GM18861 (cell line): ENCODE data around the gene FAM13A.
A peak's percentile ranks its signal among the peaks of the same experiment; 100 is the strongest.
"Not testable (repeated sequence)": the region's sequence is repeated elsewhere in the genome, so short reads cannot be mapped to it uniquely, and the experiment has no call there.

ENCODE experiments used
- ATAC-seq: cut with Tn5 transposase; IDR thresholded peaks from one replicate; pipeline ENCODE4 v1.9.1; 2021; ENCODE audit not compliant: unreplicated experiment

The FAM13A gene

DNA sequence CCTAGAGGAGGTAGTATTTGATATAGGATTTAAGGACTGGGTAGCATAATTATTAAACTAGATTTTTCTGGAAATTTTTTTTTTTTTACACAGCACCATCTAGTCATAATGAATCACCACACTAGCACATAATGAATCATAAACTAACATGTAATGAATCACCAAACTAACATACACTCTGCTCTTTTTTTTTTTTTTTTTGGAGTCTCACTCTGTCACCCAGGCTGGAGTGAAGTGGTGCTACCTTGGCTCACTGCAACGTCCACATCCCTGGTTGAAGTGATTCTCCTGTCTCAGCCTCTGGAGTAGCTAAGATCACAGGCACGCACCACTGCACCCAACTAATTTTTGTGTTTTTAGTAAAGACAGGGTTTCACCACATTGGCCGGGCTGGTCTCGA lies 92.5 kb downstream of the FAM13A start:
- peak; percentile 42 for ATAC-seq

DNA sequence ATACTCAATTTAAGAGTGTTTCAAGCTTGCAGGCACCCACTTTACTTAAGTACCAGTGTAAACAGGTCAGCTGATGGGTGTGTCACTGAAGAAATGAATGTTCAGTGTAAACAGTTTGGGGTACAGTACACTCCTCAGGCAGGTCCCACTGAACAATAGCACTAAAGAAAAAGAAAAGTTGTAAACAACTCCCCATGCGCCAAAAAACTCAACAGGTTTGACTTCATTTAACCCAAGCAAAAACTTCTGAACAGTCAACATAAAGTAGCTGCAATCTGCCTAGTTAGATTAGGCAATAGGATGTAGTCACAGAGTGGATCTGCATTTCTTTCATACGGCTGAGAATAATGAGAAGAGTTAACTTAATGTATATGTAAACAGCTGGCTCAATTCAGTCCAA lies 93.2 kb downstream of the FAM13A start:
- ATAC-seq = peak; percentile 29

DNA sequence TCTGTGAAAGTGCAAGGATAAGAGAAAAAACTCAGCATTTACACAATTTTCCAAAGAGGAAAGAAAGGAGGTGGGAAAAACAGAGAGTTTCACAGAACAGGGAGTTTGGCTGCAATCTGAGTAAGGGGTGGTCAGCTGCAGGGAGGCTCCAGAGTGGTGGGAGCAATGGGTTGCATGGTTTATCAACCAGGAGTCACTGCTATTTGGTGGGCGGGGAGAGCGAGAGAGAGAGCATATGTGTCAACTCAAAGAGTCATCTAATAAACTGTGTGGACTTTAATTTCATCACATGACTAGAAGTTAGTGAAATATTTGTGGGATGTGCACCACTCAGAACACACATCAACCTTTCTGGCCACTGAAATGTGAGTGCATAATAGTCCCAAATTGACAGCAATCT lies 94.6 kb downstream of the FAM13A start:
- no peak for ATAC-seq

DNA sequence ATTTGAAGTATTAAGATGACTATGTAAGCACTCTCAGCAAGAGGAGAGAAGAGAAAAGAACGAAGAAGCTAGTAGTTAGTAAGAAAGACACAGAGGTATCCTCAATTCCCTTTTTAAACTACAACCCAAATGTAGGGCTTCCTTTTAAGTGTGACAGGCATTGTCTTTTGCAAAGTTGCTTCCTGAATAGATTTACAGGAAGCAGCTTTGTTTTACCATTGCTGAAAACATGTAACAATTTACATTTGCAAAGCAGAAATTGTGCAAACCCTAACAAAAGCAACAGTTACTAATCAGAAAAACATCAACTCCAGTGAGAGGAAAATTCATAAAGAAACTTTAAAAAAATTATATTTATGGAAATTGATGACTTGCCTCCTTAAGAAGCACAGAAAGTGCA lies 96.4 kb downstream of the FAM13A start:
- ATAC-seq = no peak

DNA sequence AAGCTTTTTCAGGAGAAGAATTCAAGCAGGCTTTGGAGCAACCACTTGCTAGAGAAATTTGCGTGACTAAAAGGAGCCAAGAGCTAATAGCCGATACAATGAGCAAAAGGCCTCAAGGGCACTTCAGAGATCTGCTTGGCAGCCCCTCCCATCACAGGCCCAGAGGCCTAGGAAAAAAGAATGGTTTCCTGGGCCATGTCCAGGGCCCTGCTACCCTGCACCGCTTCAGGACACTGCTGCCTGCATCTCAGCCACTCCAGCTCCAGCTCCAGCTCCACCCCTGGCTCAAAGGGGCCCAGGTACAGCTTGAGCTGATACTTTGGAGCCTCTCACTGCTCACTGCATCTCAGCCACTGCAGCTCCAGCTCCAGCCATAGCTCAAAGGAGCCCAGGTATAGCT lies 98.9 kb downstream of the FAM13A start:
- ATAC-seq = no peak

DNA sequence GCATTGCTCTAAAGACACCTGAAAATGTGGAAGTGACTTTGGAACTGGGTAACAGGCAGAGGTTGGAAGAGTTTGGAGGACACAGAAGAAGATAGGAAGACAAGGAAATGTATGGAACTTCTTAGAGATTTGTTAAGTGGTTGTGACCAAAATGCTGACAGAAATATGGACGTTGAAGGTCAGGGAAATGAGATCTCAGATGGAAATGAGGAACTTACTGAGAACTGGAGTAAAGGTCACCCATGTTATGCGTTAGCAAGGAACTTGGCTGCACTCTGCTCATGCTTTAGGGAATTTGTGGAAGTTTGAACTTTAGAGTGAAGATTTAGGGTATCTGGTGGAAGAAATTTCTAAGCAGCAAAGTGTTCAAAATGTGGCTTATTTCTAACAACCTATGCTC lies 99.4 kb downstream of the FAM13A start:
- ATAC-seq = no peak

DNA sequence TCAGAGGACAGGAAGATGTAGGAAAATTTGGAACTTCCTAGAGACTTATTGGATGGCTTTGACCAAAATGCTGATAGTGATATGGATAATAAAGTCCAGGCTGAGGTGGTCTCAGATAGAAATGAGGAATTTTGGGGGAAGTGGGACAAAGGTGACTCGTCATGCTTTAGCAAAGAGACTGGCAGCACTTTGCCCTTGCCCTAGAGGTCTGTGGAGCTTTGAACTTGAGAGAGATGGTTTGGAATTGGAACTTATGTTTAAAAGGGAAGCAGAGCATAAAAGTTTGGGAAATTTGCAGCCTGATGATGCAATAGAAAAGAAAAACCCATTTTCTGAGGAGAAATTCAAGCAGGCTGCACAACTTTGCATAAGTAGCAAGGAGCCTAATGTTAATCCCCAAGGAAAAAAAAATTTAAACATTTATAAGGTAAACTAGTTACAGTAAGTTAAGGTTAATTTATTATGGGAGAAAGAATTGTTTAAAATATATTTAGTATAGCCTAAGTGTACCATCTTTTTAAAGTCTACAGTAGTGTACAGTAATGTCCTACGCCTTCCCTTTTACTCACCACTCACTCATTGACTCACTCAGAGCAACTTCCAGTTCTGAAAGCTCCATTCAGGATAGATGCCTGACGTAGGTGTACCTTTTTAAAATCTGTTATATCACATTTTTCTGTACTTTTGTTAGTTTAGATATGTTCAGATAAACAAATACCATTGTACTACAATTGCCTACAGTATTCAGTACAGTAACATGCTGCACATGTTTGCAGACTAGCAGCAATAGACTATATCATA lies 101.2 kb downstream of the FAM13A start:
- no peak for ATAC-seq

DNA sequence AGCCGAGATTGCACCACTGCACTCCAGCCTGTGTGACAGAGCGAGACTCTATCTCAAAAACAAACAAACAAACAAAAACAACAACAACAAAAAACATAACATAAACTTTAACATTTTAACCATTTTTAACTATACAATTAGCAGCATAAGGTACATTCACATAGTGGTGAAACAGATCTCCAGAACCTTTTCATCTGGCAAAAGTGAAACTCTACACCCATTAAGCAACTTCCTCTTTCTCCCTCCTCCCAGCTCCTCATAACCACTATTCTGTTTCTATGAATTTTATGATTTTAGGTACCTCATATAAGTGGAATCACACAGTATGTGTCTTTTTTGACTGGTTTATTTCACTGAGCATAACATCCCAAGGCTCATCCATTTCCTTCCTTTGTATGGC lies 103.6 kb downstream of the FAM13A start:
- ATAC-seq = peak; percentile 85

DNA sequence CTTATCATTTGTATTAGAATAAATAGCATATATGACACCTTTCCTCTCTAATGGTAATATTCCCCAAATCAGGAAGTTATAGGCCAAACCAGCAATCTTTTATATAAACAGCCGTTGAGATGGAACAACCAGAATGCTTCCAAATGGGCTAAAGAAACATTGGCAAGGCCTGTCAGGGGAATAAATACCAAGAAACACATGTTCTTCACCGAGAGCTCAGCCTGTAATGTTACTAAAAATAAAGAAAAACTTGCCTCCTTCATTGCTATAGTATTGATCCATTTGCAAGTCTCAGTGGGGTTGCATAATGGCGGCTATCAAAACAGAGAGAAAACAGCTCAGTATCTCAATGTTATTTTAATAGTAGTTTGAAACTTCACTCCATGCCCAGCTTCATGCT lies 104.9 kb downstream of the FAM13A start:
- ATAC-seq = no peak

DNA sequence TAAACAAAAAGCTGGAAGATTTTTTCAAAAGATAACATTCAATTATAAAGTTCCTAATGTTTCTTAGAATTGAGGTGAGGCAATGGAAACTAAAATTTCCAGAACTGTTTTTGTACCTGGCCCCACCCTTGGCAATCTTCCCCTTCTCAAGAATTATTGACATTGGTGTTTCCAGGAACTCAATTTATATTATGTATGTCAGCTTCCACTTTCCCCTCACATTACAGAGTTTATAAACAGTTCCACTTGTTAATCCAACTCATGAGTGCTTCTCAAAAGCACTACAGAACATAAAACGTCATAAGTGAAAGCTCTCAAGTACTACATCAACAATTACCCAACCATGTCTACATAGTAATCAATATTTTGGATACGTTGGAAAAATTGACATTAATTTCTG lies 107.4 kb downstream of the FAM13A start:
- ATAC-seq = no peak

DNA sequence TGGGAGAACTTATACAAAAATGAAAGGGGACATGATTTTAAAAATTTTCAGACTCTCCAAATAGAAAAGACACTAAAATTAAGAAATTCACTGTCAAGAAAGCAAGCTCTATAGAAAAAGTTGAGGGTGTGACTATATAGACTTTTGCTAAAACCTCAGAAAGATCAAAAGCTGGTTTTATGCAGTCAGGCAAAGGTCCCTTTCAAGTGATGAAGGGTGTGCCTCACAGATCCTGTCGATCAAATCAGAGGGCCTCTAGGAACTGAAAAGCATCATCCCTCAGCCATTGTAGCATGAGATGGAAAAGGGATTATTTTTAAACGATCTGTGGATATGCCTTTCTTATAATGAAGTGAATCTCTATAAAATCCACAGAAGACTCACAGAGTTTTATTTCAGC lies 116.5 kb downstream of the FAM13A start:
- ATAC-seq = no peak

DNA sequence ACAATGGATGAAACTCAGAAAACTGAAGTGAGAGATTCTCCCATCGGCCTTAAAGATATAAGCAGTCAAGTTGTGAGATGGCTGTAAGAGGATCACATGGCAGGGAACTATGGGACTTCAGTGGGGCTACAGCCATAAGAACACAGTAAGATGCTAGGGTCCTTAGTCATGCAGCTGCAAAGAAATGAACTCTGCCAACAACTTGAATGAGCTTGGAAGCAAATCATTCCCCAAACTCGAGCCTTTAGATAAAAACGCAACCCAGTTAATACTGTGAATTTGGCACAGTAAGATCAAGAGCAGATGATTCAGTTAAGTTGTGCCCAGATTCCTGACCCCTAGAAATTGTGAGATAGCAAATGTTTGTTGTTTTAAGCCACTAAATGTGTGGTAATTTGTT lies 117.3 kb downstream of the FAM13A start:
- no peak for ATAC-seq

DNA sequence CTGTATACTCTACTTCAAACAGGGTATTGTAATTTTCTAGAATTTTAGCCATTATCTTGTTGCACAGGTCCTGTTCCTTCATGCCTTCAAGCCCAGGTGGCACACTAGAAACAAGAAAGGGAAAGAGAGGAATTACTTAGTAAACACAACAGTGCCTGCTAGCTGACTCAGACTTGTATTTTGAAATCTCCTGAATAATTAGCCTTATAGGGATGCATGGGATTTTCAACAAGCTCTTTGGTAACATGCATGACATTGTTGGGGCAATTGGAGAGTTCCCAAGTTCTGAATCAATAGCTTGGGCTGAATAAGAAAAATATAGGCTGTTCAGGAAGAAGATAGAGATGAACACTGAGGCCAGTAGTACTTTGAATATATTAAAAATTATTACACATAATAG lies 118.8 kb downstream of the FAM13A start:
- ATAC-seq = no peak

DNA sequence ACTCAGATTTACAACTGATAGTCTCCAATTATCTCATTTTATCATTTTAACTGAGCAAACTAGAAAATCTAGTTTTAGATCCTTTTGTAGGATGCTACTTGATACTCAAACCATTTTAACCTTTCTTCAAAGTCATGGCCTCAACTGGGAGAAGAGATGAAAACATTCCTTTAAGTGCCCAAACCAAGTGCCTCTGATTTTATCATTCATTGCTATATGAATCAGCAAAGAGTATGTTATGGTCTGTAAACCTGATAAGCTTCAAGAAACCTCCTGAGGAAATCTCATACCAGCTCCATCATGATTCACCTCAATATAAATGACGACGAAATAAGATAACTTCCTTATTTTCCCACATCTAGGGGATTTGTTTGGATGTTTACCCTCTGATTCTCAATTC lies 119.9 kb downstream of the FAM13A start:
- ATAC-seq = no peak

DNA sequence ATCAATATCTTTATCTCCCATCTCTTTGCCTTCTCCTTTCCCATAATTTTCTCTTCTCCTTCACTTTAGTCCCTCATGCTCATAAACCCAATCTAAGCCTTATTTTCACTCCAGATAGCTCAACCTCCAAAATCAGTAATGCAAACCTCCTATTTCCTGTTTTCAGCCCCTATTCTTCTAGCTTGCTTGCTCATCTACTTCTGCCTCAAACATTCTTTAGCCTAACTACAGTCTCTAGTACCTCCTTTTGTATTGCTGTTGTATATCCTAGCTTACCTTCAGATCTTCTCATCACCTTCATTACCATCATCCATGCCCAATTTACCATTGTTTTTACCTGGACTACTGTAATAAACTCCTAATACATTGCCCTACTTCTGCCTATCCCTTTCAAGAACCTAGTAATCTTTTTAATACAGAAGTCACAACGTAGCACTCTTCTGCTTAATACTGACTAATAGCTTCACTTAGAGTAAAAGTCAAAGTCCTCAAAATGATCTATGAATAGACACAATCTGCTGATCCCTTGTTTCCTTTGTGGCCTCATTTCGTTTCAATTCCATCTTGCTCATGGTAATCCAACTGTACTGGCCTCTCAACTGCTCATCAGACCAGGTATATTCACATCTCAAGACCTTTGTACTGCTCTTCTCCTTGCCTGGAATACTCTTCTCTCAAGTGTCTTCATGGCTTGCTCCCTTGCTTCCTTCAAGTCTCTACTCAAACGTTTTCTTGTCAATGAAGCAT lies 123.4 kb downstream of the FAM13A start:
- ATAC-seq = no peak

DNA sequence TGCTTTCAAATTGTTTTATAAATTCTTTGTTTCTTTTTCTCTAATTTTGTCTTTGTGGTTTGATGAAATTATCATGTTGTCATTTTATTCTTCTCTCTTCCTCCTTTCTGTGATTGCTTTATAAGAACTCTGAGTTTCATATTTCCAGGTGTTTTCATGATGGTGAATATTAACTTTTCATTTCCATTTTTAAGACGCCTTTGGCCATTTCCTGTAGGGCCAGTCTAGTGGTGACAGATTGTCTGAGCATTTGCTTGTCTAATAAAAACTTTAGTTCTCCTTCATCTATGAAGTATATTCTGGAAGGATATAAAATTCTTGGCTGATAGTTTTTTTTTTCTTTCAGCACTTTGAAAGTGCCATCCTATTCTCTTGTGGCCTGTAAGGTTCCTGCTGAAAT lies 128.1 kb downstream of the FAM13A start:
- no peak for ATAC-seq

DNA sequence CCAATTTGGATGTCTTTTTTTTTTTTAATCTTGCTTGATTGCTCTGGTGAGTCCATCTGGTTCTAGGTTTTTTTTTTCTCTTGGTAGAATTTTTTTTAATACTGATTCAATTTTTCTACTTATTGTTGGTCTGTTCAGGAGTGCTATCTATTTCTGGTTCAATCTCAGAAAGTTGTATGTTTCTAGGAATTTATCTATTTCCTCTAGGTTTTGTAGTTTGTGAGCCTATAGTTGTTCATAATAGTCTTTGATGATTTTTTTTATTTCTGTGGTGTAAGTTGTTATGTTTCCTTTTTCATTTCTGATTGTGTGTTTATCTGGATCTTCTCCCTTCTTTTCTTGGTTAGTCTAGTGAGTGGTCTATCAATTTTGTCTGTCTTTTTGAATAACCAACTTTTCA lies 129.6 kb downstream of the FAM13A start:
- ATAC-seq = no peak

DNA sequence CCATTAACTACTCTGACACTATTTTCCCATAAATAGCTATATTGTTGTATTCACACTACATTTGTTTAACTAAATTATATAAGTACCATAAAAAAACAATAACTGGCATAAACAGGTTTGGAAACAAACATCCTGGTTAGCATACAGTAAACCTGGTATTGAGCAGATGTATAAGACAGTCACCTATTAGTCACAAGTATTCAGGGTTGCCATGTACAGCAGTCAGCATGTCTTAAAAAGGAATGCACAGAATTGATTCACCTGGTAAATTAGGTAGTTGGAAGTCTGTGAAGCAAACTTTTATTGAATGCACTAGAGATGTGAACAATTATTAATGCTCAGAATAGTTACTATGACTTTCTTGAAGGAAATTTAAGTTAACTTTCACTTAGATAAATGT lies 137.9 kb downstream of the FAM13A start:
- no peak for ATAC-seq

DNA sequence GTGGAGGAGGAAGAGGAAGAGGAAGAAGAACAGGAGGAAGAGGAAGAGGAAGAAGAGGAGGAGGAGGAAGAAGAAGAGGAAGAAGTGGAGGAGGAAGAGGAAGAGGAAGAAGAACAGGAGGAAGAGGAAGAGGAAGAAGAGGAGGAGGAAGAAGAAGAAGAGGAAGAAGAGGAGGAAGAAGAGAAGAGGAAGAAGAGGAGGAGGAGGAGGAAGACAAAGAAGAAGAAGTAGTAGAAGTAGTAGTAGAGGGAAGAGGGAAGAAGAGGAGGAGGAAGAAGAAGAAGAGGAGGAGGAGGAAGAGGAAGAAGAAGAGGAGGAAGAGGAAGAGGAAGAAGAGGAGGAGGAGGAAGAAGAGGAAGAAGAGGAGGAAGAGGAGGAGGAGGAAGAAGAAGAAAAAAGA lies 143.8 kb downstream of the FAM13A start:
- not testable (repeated sequence) for ATAC-seq

DNA sequence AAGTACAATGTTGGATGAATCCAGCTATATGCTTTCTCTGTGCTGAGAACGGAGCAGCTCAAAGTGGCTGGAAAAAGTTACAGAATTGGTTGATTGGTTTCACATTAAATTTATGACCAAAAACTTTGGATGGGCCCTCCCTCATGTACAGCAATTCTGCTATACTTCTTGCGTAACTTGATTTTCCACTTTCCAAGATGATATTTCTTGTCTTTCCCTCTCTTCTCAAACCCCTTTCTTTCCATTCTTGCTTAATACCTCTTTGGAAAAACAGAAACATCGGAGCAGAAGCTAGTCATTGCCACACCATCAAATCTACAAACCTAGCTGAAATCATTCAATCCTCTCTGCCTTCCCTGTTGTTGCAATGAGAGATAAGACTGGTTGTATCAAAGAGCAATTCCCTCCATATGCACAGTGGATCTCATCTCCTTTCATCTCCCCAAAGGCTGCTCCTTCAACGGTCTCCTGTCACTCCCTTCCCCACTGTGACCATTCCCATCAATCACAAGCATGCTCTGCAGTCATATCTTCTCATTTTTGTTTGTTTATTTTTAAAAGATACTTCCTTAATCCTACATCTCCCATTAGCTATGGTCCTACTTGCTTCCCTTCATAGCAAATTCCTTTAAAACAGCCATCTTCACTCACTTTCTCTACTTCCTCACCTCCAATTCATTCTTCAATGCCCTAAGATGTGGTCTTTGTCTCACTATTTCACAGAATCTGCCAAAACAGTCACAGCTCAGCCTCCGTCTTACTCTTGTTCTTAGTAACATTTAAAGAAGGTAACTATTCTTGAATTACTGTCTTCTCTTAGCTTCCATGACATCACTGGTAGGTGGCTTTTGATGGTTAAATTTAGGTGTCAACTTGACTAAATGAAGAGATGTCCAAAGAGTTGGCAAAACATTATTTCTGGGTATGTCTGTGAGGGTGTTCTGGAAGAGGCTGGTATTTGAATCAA lies 145.5 kb downstream of the FAM13A start:
- ATAC-seq = no peak

DNA sequence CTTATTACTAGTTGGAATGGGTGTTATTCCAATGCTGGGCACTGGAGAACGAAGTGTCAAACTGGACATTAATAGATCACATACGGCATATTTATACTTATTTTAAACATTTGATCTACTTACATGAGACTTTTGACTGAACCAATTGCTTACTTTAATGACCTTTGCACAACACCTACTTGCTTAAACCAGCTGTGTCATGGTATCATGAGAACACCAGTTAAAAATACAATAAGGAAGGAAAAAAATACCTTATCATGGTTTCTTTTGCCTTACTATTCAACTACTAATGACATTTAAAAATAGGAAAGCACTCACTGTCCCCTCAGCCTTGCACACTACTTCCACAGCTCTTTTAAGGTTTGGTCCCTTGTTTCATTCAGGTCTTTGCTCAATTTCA lies 146.9 kb downstream of the FAM13A start:
- no peak for ATAC-seq
